ENCODE data around the gene LRRC4B. TPM values are rescaled to one million over a fixed set of nuclear protein-coding genes. Genes with fewer than 3 reads are reported as not detected.
"Not testable (repeated sequence)": the region's sequence is repeated elsewhere in the genome, so short reads cannot be mapped to it uniquely, and the experiment has no call there.

Gene LRRC4B
- total and polyA plus RNA-seq, 2 of the 4 experiments (the other 2 are of a cell fraction): 0.03 TPM; not detected in 1

- H3K27ac ChIP-seq (ENCODE audit: insufficient read depth, low read length); H3K9me3 ChIP-seq (ENCODE audit: control insufficient read depth, insufficient read depth, low read length); H4K5ac ChIP-seq (ENCODE audit: low read depth, low read length); H3K36me3 ChIP-seq (ENCODE audit: control insufficient read depth, insufficient read depth, low read length); H3K27me3 ChIP-seq (ENCODE audit: control insufficient read depth, insufficient read depth, low read length); H3K4me1 ChIP-seq (ENCODE audit: control insufficient read depth, insufficient read depth, low read length); H4K91ac ChIP-seq (ENCODE audit: insufficient read depth, low read depth, low read length); BruUV-seq (replicated peaks); H3K4me2 ChIP-seq (ENCODE audit: low read depth, low read length); H3K14ac ChIP-seq (replicated peaks; ENCODE audit: low read depth, low read length); H2BK120ac ChIP-seq (ENCODE audit: low read depth, low read length); H3K18ac ChIP-seq (ENCODE audit: low read depth, low read length); H3K4me3 ChIP-seq (ENCODE audit: insufficient read depth, low read depth, low read length); H3K9ac ChIP-seq (ENCODE audit: low read depth, low read length); H2AK9ac ChIP-seq (replicated peaks; ENCODE audit: low read depth, low read length, poor library complexity); H3K9me1 ChIP-seq (ENCODE audit: insufficient read depth, low read length); H4K8ac ChIP-seq (ENCODE audit: low read depth in 2 of 2, low read length in 2 of 2); POLR2A ChIA-PET (ENCODE audit: unreplicated experiment); ATAC-seq (ENCODE audit: low read depth); H2BK20ac ChIP-seq (ENCODE audit: low read depth, low read length); DNase-seq; H2BK15ac ChIP-seq (ENCODE audit: low read depth, low read length); H2AFZ ChIP-seq (replicated peaks; ENCODE audit: low read length, poor library complexity); H2BK5ac ChIP-seq (ENCODE audit: low read depth, low read length, poor library complexity, severe bottlenecking); dilution Hi-C loops (cut with HindIII; ENCODE audit: low sequenced_read_pairs, unreplicated experiment); intact Hi-C loops (cut with micrococcal nuclease); in situ Hi-C loops (cut with MboI; ENCODE audit: low sequenced_read_pairs); H3K4ac ChIP-seq (ENCODE audit: low read depth, low read length); H3K23ac ChIP-seq (ENCODE audit: low read depth, low read length); H2AK5ac ChIP-seq (ENCODE audit: low read depth, low read length); H3K56ac ChIP-seq (ENCODE audit: extremely low read depth, insufficient read depth, low read length): not testable (repeated sequence)
- Histone ChIP-seq H4K20me1 (ENCODE audit: insufficient read depth, low read length) (peaks cover 10% of the 10 kb centered on the region), H3K79me1 (ENCODE audit: low read depth in 1 of 2, low read length in 2 of 2) (peaks cover 13 to 17% of the 10 kb centered on the region in 2 experiments)
- CTCF ChIA-PET: interaction anchor here (1.6 kb wide), 1 partner anchor 12 kb away, joined by 5 read pairs; no protein-coding TSS in a partner anchor
- no CpG with 5 or more reads among the region's 3 CpGs for WGBS, 2 experiments (ENCODE audit: extremely low coverage in 2 of 2, insufficient read length in 1 of 2)
Measured at GRCh38 chr19:50473336-50473735, 94.9 kb downstream of the LRRC4B start.

Measured in IMR-90 (cell line).